Measurements from ENCODE around the gene DACH1.

Gene DACH1

GRCh38 chr13:71632721-71633120, 234.3 kb downstream of the DACH1 start:
- in situ Hi-C loops (cut with MboI; ENCODE audit: low sequenced_read_pairs): no loop called here

GRCh38 chr13:71632206-71632605, 234.8 kb downstream of the DACH1 start:
- in situ Hi-C loops (cut with MboI; ENCODE audit: low sequenced_read_pairs): no loop called here

DNA sequence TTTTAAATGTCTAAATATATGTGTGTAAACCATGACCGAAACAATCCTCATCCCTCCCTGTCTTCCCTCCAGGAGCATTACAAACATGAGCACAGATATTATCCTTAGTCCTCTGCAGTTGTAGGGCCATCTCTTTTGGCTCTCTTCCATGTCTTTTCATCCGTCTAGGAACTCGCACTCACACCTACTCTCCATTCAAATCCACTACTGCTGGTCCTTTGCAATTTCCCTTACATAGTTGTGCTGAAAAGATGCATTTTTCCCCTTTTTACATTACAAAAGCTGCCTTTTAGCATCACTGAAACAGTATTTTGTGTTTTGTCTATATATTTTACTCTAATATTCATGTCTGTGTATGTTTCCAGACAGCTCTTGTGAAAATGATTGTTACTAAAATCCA, 237.8 kb downstream of the DACH1 start:
- in situ Hi-C loops (cut with MboI; ENCODE audit: low sequenced_read_pairs): no loop called here

GRCh38 chr13:71626421-71627117, 240.4 kb downstream of the DACH1 start:
- in situ Hi-C loops (cut with MboI; ENCODE audit: low sequenced_read_pairs): no loop called here

DNA sequence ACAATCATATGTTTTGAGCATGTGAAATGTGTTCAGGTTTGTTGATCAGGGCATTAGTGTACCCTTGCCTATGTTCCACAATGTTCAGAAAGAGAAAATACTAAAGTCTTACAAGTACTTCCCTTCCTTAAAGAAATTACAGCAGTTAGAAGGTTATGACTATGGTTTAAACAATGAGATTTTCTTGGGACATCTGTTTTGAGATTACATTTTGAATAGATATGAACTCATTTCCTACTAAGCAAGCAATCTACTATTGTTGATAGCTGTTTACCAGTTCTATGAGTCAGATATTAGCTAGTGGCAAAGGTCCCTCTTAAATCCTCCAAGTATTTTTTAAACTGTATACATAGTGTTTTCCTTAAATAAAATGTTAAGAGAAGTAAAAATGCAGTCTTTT, 241.3 kb downstream of the DACH1 start:
- in situ Hi-C loops (cut with MboI; ENCODE audit: low sequenced_read_pairs): no loop called here

DNA sequence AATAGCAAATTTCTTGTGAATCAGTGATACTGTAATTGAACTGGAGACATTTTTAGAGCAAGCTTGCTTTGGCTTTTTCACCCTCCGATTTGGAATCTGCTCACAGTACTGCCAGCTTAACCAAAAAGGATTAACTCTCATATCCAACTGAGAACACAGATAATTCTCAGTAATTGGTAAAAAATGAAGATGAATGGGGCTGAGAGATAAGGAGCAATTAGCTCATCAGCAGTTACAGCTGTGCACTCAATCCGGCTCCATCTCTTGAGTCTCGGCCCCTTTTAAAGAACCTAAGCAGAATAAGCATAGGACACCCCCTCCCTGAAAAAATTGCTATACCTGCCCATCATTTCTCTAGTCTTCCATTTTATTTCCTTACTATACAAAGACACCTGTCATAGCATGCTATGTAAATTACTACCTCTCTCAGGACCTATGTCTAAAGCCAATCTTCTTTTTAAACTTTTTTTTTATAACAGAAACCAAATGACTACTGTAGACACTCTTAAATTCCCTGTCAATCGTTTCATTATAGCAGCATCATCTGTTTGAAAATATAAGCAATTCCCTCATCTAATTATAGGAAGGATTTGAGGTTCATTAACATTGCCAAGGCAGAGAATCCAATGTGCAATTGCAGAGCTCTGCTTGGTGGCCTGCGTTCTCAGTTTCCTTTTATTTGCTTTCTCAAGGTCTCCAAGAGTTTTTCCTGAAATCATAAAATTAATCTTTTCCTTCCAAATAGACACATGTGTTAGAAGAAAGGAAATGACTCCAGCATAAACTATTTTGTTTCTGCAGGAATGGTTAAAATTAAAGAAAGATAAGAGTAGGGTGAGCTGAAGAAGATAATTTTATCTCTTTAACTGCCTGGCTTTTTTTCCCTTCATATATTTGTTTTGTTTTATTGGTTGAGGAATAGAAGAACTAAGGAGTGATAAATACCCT, 242.1 kb downstream of the DACH1 start:
- in situ Hi-C loops (cut with MboI; ENCODE audit: low sequenced_read_pairs): no loop called here

GRCh38 chr13:71621174-71622124, 245.6 kb downstream of the DACH1 start:
- in situ Hi-C loops (cut with MboI; ENCODE audit: low sequenced_read_pairs): no loop called here

- in situ Hi-C loops (cut with MboI; ENCODE audit: low sequenced_read_pairs): no loop called here
Observed at GRCh38 chr13:71619096-71619495, 247.9 kb downstream of the DACH1 start.

- in situ Hi-C loops (cut with MboI; ENCODE audit: low sequenced_read_pairs): no loop called here
Observed at GRCh38 chr13:71618159-71618558, 248.8 kb downstream of the DACH1 start.

- in situ Hi-C loops (cut with MboI; ENCODE audit: low sequenced_read_pairs): no loop called here
Observed at GRCh38 chr13:71617265-71617664, 249.7 kb downstream of the DACH1 start.

DNA sequence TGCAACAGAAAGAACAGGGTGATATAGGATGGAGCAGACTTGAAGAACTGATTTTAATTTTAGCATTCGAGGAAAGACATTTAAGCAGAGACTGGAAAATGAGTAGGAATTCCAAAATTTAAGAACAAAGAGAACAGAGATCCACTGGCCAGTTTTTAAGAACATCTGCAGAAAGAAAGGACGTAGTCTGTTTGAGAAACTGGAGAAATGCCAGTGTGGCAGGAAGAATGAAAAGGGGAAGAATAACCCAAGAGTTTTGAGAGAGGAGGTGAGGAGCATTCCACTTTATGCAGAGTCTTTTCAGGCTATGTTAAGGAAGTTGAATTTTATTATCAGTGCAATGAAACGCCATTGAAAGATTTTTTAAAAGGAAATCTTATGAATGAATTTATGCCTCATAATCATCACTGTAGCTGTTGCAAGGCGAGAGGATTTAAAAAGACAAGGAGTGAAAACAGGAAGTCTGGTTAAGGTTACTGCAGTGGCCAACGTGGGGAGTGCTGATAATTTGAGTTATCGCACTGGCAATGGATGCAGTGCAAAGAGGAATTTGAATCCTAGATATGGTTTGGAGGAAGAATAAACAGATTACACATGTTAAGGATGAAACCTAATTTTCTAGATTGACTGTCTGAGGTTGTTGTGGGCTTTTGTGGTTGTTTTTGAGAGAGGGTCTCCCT, 253.8 kb downstream of the DACH1 start:
- in situ Hi-C loops (cut with MboI; ENCODE audit: low sequenced_read_pairs): no loop called here

GRCh38 chr13:71611292-71611691, 255.7 kb downstream of the DACH1 start:
- in situ Hi-C loops (cut with MboI; ENCODE audit: low sequenced_read_pairs): no loop called here

- in situ Hi-C loops (cut with MboI; ENCODE audit: low sequenced_read_pairs): no loop called here
Observed at GRCh38 chr13:71610876-71611275, 256.1 kb downstream of the DACH1 start.

DNA sequence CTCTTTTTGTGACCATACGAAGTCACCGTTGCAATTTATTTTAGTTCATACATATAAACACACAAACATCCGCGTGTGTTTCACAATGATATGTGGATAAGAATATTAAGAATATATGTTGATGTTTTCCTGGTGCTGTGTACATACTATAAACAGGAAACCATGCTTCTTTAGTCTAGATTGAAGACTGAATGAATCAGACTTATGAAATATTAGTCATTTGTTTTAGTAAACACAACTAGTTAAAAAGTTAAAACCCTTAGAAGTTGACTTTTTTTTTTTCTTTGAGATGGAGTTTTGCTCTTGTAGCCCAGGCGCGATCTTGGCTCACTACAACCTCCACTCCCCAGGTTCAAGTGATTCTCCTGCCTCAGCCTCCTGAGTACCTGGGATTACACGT, 257.7 kb downstream of the DACH1 start:
- in situ Hi-C loops (cut with MboI; ENCODE audit: low sequenced_read_pairs): no loop called here

DNA sequence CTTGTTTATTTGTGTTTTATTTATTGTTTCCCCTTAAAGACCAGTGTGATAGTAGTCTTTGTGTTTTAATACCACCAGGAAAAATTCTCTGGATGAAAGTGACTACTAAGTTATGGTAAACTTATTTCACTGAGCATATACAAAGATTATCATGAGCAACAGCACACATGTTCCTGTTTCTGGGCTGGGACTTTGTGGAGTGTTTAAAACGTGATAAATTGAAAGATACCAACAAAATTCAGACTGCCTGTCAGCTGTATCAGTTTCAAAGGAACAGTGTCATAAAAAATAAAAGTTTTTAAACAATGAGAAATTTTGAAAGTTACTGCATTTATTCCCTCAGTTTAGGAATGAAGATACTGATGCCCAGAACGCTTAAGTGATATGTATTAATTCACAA, 259.4 kb downstream of the DACH1 start:
- in situ Hi-C loops (cut with MboI; ENCODE audit: low sequenced_read_pairs): no loop called here

DNA sequence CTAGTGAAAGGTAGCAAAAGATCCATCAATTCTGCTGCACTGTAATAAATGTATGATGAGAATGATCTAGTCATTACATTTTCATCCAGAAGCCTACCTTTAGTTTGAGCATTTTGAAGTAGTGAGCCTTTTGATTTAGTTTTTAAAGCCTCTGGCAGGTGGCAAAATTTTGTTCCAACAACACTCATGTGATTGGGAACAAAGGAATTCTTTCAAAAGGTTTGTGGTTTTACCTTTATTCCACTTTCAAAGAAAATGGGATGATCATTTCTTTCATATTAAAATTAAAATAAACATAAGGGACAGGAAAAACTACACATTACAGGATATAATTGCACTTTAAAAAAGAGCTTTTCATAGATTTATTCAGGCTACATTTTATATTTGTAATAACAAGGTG, 260.2 kb downstream of the DACH1 start:
- in situ Hi-C loops (cut with MboI; ENCODE audit: low sequenced_read_pairs): no loop called here

GRCh38 chr13:71605744-71606143, 261.3 kb downstream of the DACH1 start:
- in situ Hi-C loops (cut with MboI; ENCODE audit: low sequenced_read_pairs): no loop called here

GRCh38 chr13:71603255-71603654, 263.7 kb downstream of the DACH1 start:
- in situ Hi-C loops (cut with MboI; ENCODE audit: low sequenced_read_pairs): no loop called here

- in situ Hi-C loops (cut with MboI; ENCODE audit: low sequenced_read_pairs): no loop called here
Observed at GRCh38 chr13:71602344-71602743, 264.7 kb downstream of the DACH1 start.

GRCh38 chr13:71597150-71597549, 269.9 kb downstream of the DACH1 start:
- in situ Hi-C loops (cut with MboI; ENCODE audit: low sequenced_read_pairs): no loop called here

Measured in HL-60/S4 treated with retinoic acid at 250 ng/mL for 4 days and 3 days (cell line).